Uterus (tissue), 4 donors: ENCODE measurements around the gene GGTLC2. TPM values are rescaled to one million over a fixed set of nuclear protein-coding genes. Genes with fewer than 3 reads are reported as not detected.
"Not testable (repeated sequence)": the region's sequence is repeated elsewhere in the genome, so short reads cannot be mapped to it uniquely, and the experiment has no call there.

Experiments used
- DNase-seq, 2 donors: peaks; one replicate each; pipeline ENCODE4 v3.0.0-alpha.2; 2019 to 2020
- H3K27ac ChIP-seq, 2 donors: fragments of 200-600 bp; sonication (generic); 1 replicate in 1 of 2; 2 replicates in 1 of 2; pipeline ENCODE4 v1.5.1; 2016 to 2018
- H3K27me3 ChIP-seq, 2 donors: fragments of 200-600 bp; sonication (generic); one replicate each; pipeline ENCODE4 v1.5.1; 2018 to 2019; ENCODE audit warnings: control low read depth in 1 of 2
- H3K36me3 ChIP-seq, 2 donors: fragments of 200-600 bp; sonication (generic); one replicate each; pipeline ENCODE4 v1.5.1; 2019; ENCODE audit warnings: control low read depth in 1 of 2
- H3K4me1 ChIP-seq, 2 donors: fragments of 200-600 bp; sonication (generic); one replicate each; pipeline ENCODE4 v1.5.1; 2018 to 2019; ENCODE audit warnings: control low read depth in 1 of 2
- H3K4me3 ChIP-seq, 2 donors: fragments of 200-600 bp; sonication (generic); 1 replicate in 1 of 2; 2 replicates in 1 of 2; pipeline ENCODE4 v1.5.1; 2018 to 2019; ENCODE audit warnings: mild to moderate bottlenecking in 1 of 2
- H3K9me3 ChIP-seq, 2 donors: fragments of 200-600 bp; sonication (generic); one replicate each; pipeline ENCODE4 v1.5.1; 2019; ENCODE audit warnings: control low read depth in 1 of 2
- CTCF ChIP-seq, 4 experiments: fragments of 200-600 bp in 2 of 4; fragments of 450-650 bp in 2 of 4; sonication (generic) in 2 of 4; IDR thresholded peaks; one replicate each; pipeline ENCODE4 v1.5.1; 2016 to 2019; ENCODE audit warnings: antibody characterized with exemption in 4 of 4, mild to moderate bottlenecking in 2 of 4, moderate library complexity in 1 of 4
- POLR2A ChIP-seq, 2 donors: fragments of 450-650 bp; IDR thresholded peaks; one replicate each; pipeline ENCODE4 v1.6.1; 2016; ENCODE audit warnings: antibody characterized with exemption in 2 of 2, mild to moderate bottlenecking in 1 of 2, moderate library complexity in 1 of 2
- intact Hi-C: fragments of 100-400 bp; cut with DNase I; formaldehyde crosslinking; loops from one replicate; pipeline ENCODE4 v1.15.1; 2023; ENCODE audit warnings: low total_unique reads
- total RNA-seq, 4 donors: library from RNA; depleted of rRNA in 3 of 4; stranded (reverse); fragments of >200 nt in 3 of 4; gene quantifications; one replicate each; pipeline versions ENCODE4 v1.1.0 to v1.2.4, GENCODE V29; 2014 to 2023
- donor health status: DM: yes; HTN: yes; CAD: no.

GGTLC2 gene
- total RNA-seq, 4 donors from 2014 or later = not detected

- Histone ChIP-seq H3K27ac (no peak overlapping the region), H3K4me3 (no peak overlapping the region), H3K27me3 (no peaks in the 10 kb centered on the region), H3K4me1 (no peaks in the 10 kb centered on the region), H3K36me3 (no peaks in the 10 kb centered on the region), H3K9me3 (no peaks in the 10 kb centered on the region)
- no peak for DNase-seq
- intact Hi-C loops = no loop called here
- TF ChIP-seq POLR2A (IDR thresholded peaks at IDR 0.05) = no peak
- no peak for TF ChIP-seq CTCF (IDR thresholded peaks at IDR 0.05)
These were observed 30.3 kb upstream of the GGTLC2 start for GRCh38 chr22:22614065-22614464.

- no peak overlapping the region for H3K4me3 ChIP-seq
- intact Hi-C loops = no loop called here
- no peak for DNase-seq
These were observed 27.8 kb upstream of the GGTLC2 start for GRCh38 chr22:22616636-22617035.

GRCh38 chr22:22618448-22618847 lies 26.0 kb upstream of the GGTLC2 start:
- TF ChIP-seq POLR2A (IDR thresholded peaks at IDR 0.05) = no peak
- TF ChIP-seq CTCF (IDR thresholded peaks at IDR 0.05) = no peak
- H3K27me3 ChIP-seq = no peaks in the 10 kb centered on the region
- no peaks in the 10 kb centered on the region for H3K9me3 ChIP-seq
- H3K4me1 ChIP-seq = no peaks in the 10 kb centered on the region
- no peak overlapping the region for H3K4me3 ChIP-seq
- intact Hi-C loops = no loop called here
- no peak overlapping the region for H3K27ac ChIP-seq
- DNase-seq = no peak
- H3K36me3 ChIP-seq = no peaks in the 10 kb centered on the region

More at GRCh38 chr22:22616636-22617035, 27.8 kb upstream of the GGTLC2 start:
- TF ChIP-seq POLR2A (IDR thresholded peaks at IDR 0.05) (no peak), CTCF (IDR thresholded peaks at IDR 0.05) (no peak)
- Histone ChIP-seq H3K27me3 (no peaks in the 10 kb centered on the region), H3K9me3 (no peaks in the 10 kb centered on the region), H3K4me1 (no peaks in the 10 kb centered on the region), H3K27ac (no peak overlapping the region), H3K36me3 (no peaks in the 10 kb centered on the region)

GRCh38 chr22:22618923-22619322 lies 25.5 kb upstream of the GGTLC2 start:
- H3K27ac ChIP-seq = no peak overlapping the region
- no peak overlapping the region for H3K4me3 ChIP-seq
- H3K4me1 ChIP-seq = no peaks in the 10 kb centered on the region
- TF ChIP-seq POLR2A (IDR thresholded peaks at IDR 0.05) = no peak
- TF ChIP-seq CTCF (IDR thresholded peaks at IDR 0.05) = no peak
- no peaks in the 10 kb centered on the region for H3K9me3 ChIP-seq
- no peaks in the 10 kb centered on the region for H3K27me3 ChIP-seq
- intact Hi-C loops = no loop called here
- H3K36me3 ChIP-seq = no peaks in the 10 kb centered on the region
- DNase-seq = no peak

GRCh38 chr22:22619765-22620414 lies 24.5 kb upstream of the GGTLC2 start:
- TF ChIP-seq POLR2A (IDR thresholded peaks at IDR 0.05) = no peak
- TF ChIP-seq CTCF (IDR thresholded peaks at IDR 0.05) = no peak
- no peak overlapping the region for H3K4me3 ChIP-seq
- no peaks in the 10 kb centered on the region for H3K9me3 ChIP-seq
- no peaks in the 10 kb centered on the region for H3K27me3 ChIP-seq
- intact Hi-C loops = no loop called here
- no peak overlapping the region for H3K27ac ChIP-seq
- no peaks in the 10 kb centered on the region for H3K4me1 ChIP-seq
- no peaks in the 10 kb centered on the region for H3K36me3 ChIP-seq
- DNase-seq = no peak

GRCh38 chr22:22628546-22629495 lies 15.6 kb upstream of the GGTLC2 start:
- intact Hi-C loops, H3K27ac ChIP-seq, H3K4me3 ChIP-seq, H3K36me3 ChIP-seq, H3K9me3 ChIP-seq, H3K4me1 ChIP-seq, H3K27me3 ChIP-seq, DNase-seq: not testable (repeated sequence)

- H3K4me1 ChIP-seq, H3K9me3 ChIP-seq, H3K36me3 ChIP-seq, intact Hi-C loops, H3K27ac ChIP-seq, DNase-seq, H3K4me3 ChIP-seq, H3K27me3 ChIP-seq: not testable (repeated sequence)
These were observed 13.2 kb upstream of the GGTLC2 start for GRCh38 chr22:22631223-22631652.
